ENCODE data around the gene SYPL1.

- TF ChIP-seq EZH2 (IDR thresholded peaks at IDR 0.05; ENCODE audit: borderline replicate concordance, low read depth, low read length, severe bottlenecking): no peak
- no peak for TF ChIP-seq CTCF (IDR thresholded peaks at IDR 0.05; ENCODE audit: extremely low read depth in 1 of 2, insufficient read depth in 1 of 2, low read depth in 1 of 2, low read length in 2 of 2)
- no peak for TF ChIP-seq POLR2A (IDR thresholded peaks at IDR 0.05; ENCODE audit: low read depth, low read length)
- TF ChIP-seq POLR2AphosphoS5 (IDR thresholded peaks at IDR 0.05; ENCODE audit: insufficient read depth, low read depth, low read length): no peak
- no peak for TF ChIP-seq MYC (IDR thresholded peaks at IDR 0.05; ENCODE audit: low read depth, low read length)
- no peak for TF ChIP-seq FOS (IDR thresholded peaks at IDR 0.05; ENCODE audit: borderline replicate concordance, insufficient read depth, low read length)
- TF ChIP-seq JUN (IDR thresholded peaks at IDR 0.05; ENCODE audit: borderline replicate concordance, insufficient read depth, insufficient read length, low read depth): no peak
- TF ChIP-seq MAX (IDR thresholded peaks at IDR 0.05; ENCODE audit: insufficient read depth, insufficient read length): no peak
Observed at GRCh38 chr7:106083717-106084116, 28.4 kb downstream of the SYPL1 start.

Data from endothelial cell of umbilical vein (primary cell).